Keratinocyte (primary cell): Measurements from ENCODE around the gene SACS. TPM values are rescaled to one million over a fixed set of nuclear protein-coding genes. Genes with fewer than 3 reads are reported as not detected.

ENCODE experiments used
- DNase-seq: peaks from one replicate; pipeline ENCODE4 v3.0.0-alpha.2; 2011; ENCODE audit warnings: low read depth, missing footprints, low spot score
- FAIRE-seq: peaks from 2 replicates; lab custom pipeline; 2011; peaks lifted over from hg19 to GRCh38; lab: Jason Lieb, UNC
- H2AFZ ChIP-seq: 2 replicates; pipeline ENCODE4 v1.6.0; 2012; ENCODE audit warnings: low read length, control low read depth, inconsistent platforms; ENCODE audit not compliant: control insufficient read depth
- H3K27ac ChIP-seq: 2 replicates; pipeline ENCODE4 v1.5.1; 2011; ENCODE audit warnings: low read length; ENCODE audit not compliant: control insufficient read depth, insufficient read depth
- H3K27me3 ChIP-seq: 3 replicates; pipeline ENCODE4 v1.6.0; 2011; ENCODE audit warnings: low read length; ENCODE audit not compliant: control insufficient read depth, insufficient read depth; ENCODE audit errors: extremely low read depth
- H3K36me3 ChIP-seq, 2 experiments: 2 replicates in 1 of 2; 3 replicates in 1 of 2; pipeline ENCODE4 v1.5.1; 2011; ENCODE audit warnings: low read length in 2 of 2, mild to moderate bottlenecking in 1 of 2; ENCODE audit not compliant: control insufficient read depth in 2 of 2, insufficient read depth in 2 of 2; ENCODE audit errors: extremely low read depth in 1 of 2
- H3K4me1 ChIP-seq: 3 replicates; pipeline ENCODE4 v1.5.1; 2011; ENCODE audit warnings: low read length; ENCODE audit not compliant: control insufficient read depth, insufficient read depth; ENCODE audit errors: extremely low read depth
- H3K4me2 ChIP-seq: 3 replicates; pipeline ENCODE4 v1.6.0; 2011; ENCODE audit warnings: low read depth, low read length; ENCODE audit not compliant: control insufficient read depth, insufficient read depth; ENCODE audit errors: extremely low read depth
- H3K4me3 ChIP-seq, 3 experiments: fragments of 200-600 bp in 1 of 3; sonication (generic) in 1 of 3; 2 replicates in 2 of 3; 3 replicates in 1 of 3; pipeline ENCODE4 v1.5.1; 2011 to 2016; ENCODE audit warnings: low read length in 3 of 3, mild to moderate bottlenecking in 3 of 3, control low read depth in 2 of 3, inconsistent platforms in 1 of 3, low read depth in 1 of 3, mixed read lengths in 1 of 3, mixed run types in 1 of 3, moderate library complexity in 1 of 3; ENCODE audit not compliant: control insufficient read depth in 2 of 3, insufficient read depth in 2 of 3; ENCODE audit errors: extremely low read depth in 1 of 3
- H3K79me2 ChIP-seq: 2 replicates; pipeline ENCODE4 v1.6.0; 2012; ENCODE audit warnings: low read length; ENCODE audit not compliant: control insufficient read depth, insufficient read depth
- H3K9ac ChIP-seq: 3 replicates; pipeline ENCODE4 v1.6.0; 2011; ENCODE audit warnings: low read length; ENCODE audit not compliant: control insufficient read depth, insufficient read depth; ENCODE audit errors: extremely low read depth
- H3K9me1 ChIP-seq: 3 replicates; pipeline ENCODE4 v1.6.0; 2011; ENCODE audit warnings: low read length; ENCODE audit not compliant: control insufficient read depth, insufficient read depth; ENCODE audit errors: extremely low read depth
- H3K9me3 ChIP-seq: 2 replicates; pipeline ENCODE4 v1.5.1; 2012; ENCODE audit warnings: low read depth, low read length; ENCODE audit not compliant: control insufficient read depth
- H4K20me1 ChIP-seq: 3 replicates; pipeline ENCODE4 v1.6.0; 2011; ENCODE audit warnings: low read length; ENCODE audit not compliant: control insufficient read depth, insufficient read depth; ENCODE audit errors: extremely low read depth
- EZH2 ChIP-seq: IDR thresholded peaks from one replicate; pipeline ENCODE4 v1.6.1; 2012; ENCODE audit warnings: inconsistent platforms, mild to moderate bottlenecking, low read length, moderate library complexity
- dilution Hi-C: fragments of 300-500 bp; cut with MboI; formaldehyde crosslinking; loops from one replicate; pipeline ENCODE4 v1.7.0; 2020; ENCODE audit warnings: low sequenced_read_pairs; ENCODE audit not compliant: extremely low pct_ligation_motif_present
- polyA plus RNA-seq, 5 experiments: library from polyadenylated mRNA; depleted of rRNA in 3 of 5; stranded (reverse) in 3 of 5; stranded (forward) in 1 of 5; unstranded in 1 of 5; fragments of >200 nt; gene quantifications; 1 replicate in 1 of 5; 2 replicates in 3 of 5; 3 replicates in 1 of 5; pipeline versions ENCODE4 v1.2.1 to v1.2.3, GENCODE V29; 2011 to 2012; ENCODE audit warnings: missing spikeins in 2 of 5, low read depth in 1 of 5, low replicate concordance in 1 of 5
- TF ChIP-seq, protein P1 (sequence below), 3 experiments: IDR thresholded peaks in 1 of 3; conservative IDR thresholded peaks in 1 of 3; optimal IDR thresholded peaks in 1 of 3; 2 replicates in 2 of 3; 3 replicates in 1 of 3; pipeline versions ENCODE3 to v1.5.1; 2011; ENCODE audit warnings: low read length in 3 of 3, mild to moderate bottlenecking in 3 of 3, moderate library complexity in 2 of 3, control low read depth in 1 of 3, inconsistent platforms in 1 of 3; ENCODE audit not compliant: insufficient read depth in 2 of 3; ENCODE audit errors: extremely low read depth in 1 of 3

SACS gene
- polyA plus RNA-seq, 1 donor (not counting 4 experiments of a cell fraction or from before 2014, with no cell fraction given), result 13.5 TPM

DNA sequence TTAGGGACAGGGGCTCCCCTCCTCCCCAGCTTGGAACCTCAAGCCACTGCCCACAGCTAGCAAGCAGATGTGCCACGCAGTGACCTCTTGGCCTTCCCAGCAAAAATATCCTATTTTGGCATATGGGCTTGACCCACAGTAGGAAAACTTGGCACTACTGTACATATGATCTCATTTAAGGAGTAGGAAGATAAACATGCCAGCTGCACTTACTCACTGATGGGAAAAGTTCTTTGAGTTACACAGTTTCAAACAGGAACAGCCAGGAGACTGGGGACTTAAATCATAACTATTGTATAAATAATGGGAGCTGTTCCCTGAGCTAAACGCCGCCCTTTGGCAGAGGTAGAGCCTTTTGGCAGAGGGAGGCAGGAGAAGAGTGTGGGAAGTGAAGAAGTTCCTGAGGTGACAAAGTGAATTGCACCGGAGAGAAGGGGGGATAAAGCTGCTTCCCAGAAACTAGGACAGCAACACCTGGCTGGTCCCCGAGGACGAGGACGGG is 6.1 kb downstream of the SACS start:
- Histone ChIP-seq H3K4me3 (no peak overlapping the region), H2AFZ (peak overlapping the region; percentile 88), H3K9me3 (no peaks in the 10 kb centered on the region), H3K27me3 (no peaks in the 10 kb centered on the region), H3K36me3 (no peaks in the 10 kb centered on the region), H3K9ac (no peak overlapping the region), H3K27ac (no peak overlapping the region), H3K4me2 (peak overlapping the region; percentile 59), H4K20me1 (no peaks in the 10 kb centered on the region), H3K9me1 (no peaks in the 10 kb centered on the region), H3K4me1 (peaks cover 16% of the 10 kb centered on the region), H3K79me2 (no peaks in the 10 kb centered on the region)
- no peak for DNase-seq
- peak; percentile 55 for FAIRE-seq
- dilution Hi-C loops, result no loop called here
- TF ChIP-seq EZH2, result no peak
- TF ChIP-seq, protein P1, sequence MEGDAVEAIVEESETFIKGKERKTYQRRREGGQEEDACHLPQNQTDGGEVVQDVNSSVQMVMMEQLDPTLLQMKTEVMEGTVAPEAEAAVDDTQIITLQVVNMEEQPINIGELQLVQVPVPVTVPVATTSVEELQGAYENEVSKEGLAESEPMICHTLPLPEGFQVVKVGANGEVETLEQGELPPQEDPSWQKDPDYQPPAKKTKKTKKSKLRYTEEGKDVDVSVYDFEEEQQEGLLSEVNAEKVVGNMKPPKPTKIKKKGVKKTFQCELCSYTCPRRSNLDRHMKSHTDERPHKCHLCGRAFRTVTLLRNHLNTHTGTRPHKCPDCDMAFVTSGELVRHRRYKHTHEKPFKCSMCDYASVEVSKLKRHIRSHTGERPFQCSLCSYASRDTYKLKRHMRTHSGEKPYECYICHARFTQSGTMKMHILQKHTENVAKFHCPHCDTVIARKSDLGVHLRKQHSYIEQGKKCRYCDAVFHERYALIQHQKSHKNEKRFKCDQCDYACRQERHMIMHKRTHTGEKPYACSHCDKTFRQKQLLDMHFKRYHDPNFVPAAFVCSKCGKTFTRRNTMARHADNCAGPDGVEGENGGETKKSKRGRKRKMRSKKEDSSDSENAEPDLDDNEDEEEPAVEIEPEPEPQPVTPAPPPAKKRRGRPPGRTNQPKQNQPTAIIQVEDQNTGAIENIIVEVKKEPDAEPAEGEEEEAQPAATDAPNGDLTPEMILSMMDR (optimal IDR thresholded peaks at IDR 0.05 in 1 of 3, IDR thresholded peaks at IDR 0.05 in 1 of 3, conservative IDR thresholded peaks at IDR 0.05 in 1 of 3; ENCODE audit: extremely low read depth in 1 of 3, insufficient read depth in 2 of 3, low read length in 3 of 3), result no peak

DNA sequence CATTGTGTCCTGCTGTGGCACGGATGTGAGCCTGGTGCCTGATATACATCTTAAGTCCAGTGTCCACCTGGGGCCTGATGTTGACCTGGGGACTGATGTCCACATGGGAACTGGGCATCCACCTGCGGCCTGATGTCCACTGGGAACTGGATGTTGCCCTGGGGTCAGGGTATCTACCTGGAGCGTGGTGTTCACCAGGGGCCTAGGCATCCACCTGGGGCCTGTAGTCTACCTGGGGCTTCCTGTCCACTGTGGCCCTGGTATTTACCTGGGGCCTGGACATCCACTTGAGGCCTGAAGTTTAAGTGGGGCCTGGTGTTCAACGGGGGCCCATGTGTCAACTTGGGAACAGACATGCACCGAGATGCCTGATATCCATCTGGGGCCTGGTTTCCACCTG is 11.9 kb downstream of the SACS start:
- H3K79me2 ChIP-seq, result no peaks in the 10 kb centered on the region
- H3K9me3 ChIP-seq, result no peaks in the 10 kb centered on the region
- FAIRE-seq (no peak), DNase-seq (no peak)
- dilution Hi-C loops, result no loop called here
- no peak overlapping the region for H2AFZ ChIP-seq
- no peaks in the 10 kb centered on the region for H3K9me1 ChIP-seq
- no peaks in the 10 kb centered on the region for H4K20me1 ChIP-seq
- H3K4me2 ChIP-seq, result no peak overlapping the region
- no peaks in the 10 kb centered on the region for H3K4me1 ChIP-seq
- H3K27ac ChIP-seq, result no peak overlapping the region
- H3K4me3 ChIP-seq, result no peak overlapping the region
- H3K36me3 ChIP-seq, result no peaks in the 10 kb centered on the region
- no peak overlapping the region for H3K9ac ChIP-seq
- H3K27me3 ChIP-seq, result no peaks in the 10 kb centered on the region
- TF ChIP-seq, protein P1 (optimal IDR thresholded peaks at IDR 0.05 in 1 of 3, IDR thresholded peaks at IDR 0.05 in 1 of 3, conservative IDR thresholded peaks at IDR 0.05 in 1 of 3; ENCODE audit: extremely low read depth in 1 of 3, insufficient read depth in 2 of 3, low read length in 3 of 3), result no peak
- TF ChIP-seq EZH2, result no peak
